Breast epithelium (tissue), 3 donors: ENCODE measurements around the gene FZD2.
"Not testable (repeated sequence)": the region's sequence is repeated elsewhere in the genome, so short reads cannot be mapped to it uniquely, and the experiment has no call there.

ENCODE experiments used
- CTCF ChIP-seq, 3 donors: fragments of 450-650 bp; IDR thresholded peaks; one replicate each; pipeline ENCODE4 v1.5.1; 2016 to 2017; ENCODE audit warnings: antibody characterized with exemption in 3 of 3, mild to moderate bottlenecking in 3 of 3, moderate library complexity in 3 of 3
- POLR2AphosphoS5 ChIP-seq, 3 donors: sonication (generic); formaldehyde crosslinking; IDR thresholded peaks; one replicate each; pipeline ENCODE4 v1.6.1; 2017; ENCODE audit warnings: antibody characterized with exemption in 3 of 3

- TF ChIP-seq CTCF, POLR2AphosphoS5 (IDR thresholded peaks at IDR 0.05): not testable (repeated sequence)
Measured at GRCh38 chr17:44537922-44538321, 19.4 kb upstream of the FZD2 start.
